Measurements from ENCODE around the gene NME8. TPM values are rescaled to one million over a fixed set of nuclear protein-coding genes. Genes with fewer than 3 reads are reported as not detected.

The NME8 gene
- total RNA-seq, 1 donor from 2014 or later = not detected

- no peak for DNase-seq (ENCODE audit: extremely low read depth, low read depth, low spot score)
These were observed 82.0 kb downstream of the NME8 start for GRCh38 chr7:37930226-37930948.

- no peak for DNase-seq (ENCODE audit: extremely low read depth, low read depth, low spot score)
These were observed 84.1 kb downstream of the NME8 start for GRCh38 chr7:37932543-37932942.

- DNase-seq (ENCODE audit: extremely low read depth, low read depth, low spot score) = no peak
These were observed 84.7 kb downstream of the NME8 start for GRCh38 chr7:37933018-37933566.

- no peak for DNase-seq (ENCODE audit: extremely low read depth, low read depth, low spot score)
These were observed 94.7 kb downstream of the NME8 start for GRCh38 chr7:37942934-37943610.

DNA sequence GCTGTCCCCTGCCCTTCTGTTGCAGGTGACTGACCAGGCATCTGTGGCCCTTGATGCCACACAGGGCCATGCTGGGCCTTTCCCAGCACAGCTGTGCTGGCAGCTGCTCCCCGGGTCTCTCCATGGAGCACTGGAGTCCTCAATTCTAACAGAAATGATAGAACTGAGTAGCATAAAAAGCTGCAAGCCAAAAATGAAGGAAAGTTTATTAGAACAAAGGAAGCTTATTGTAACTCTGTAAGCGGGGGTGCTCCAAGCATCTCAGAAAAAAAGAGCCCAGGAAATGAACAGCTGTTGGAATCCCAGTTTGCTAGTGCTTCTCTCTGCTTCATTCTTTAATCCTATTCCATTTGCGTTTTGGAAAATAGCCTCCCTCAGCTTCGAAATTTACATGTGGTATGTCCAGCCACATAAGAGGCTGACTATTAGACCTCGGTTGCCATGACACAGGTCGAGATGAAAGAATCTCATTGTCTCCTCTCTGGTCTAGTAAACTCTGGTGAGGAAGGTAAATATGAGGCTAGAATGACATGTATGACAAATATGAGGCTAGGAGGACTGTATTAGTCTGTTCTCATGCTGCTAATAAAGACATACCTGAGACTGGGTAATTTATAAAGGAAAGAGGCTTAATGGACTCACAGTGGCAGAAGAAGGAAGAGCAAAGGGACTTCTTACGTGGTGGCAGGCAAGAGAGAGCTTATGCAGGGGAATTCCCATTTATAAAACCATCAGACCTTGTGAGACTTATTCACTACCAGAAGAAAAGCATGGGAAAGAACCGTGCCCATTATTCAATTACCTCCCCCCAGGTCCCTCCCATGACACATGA is 95.7 kb downstream of the NME8 start:
- no peak for DNase-seq (ENCODE audit: extremely low read depth, low read depth, low spot score)

DNA sequence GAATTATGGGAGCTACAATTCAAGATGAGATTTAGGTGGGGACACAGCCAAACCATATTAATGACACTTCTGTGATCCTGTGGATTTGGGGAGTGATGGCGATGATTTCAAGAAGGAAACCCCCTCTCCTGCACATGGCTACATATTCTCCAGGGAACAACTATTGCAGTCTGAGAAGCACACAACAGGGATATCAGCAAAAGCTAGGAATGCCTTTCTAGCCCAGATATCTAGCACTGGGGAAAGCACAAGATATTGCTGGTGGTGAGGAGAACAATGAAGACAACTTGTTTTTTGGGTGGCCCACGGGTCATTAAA is 96.3 kb downstream of the NME8 start:
- DNase-seq (ENCODE audit: extremely low read depth, low read depth, low spot score) = no peak

DNA sequence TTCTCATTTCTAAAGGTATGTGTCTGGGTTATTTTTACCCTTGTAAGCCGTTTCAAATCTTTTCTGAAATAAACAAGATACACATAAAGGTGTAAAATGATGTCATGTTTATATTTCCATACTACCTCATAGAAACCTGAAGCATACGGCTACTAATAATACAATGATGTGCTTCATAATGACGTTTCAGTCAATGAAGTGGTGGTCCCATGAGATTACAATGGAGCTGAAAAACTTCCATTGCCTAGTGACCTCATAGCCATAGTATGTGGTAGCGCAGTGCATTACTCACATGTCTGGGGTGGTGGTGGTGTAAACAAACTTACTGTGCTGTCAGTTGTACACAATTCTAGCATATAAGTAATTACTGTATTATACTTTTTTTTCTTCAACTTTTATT is 96.9 kb downstream of the NME8 start:
- DNase-seq (ENCODE audit: extremely low read depth, low read depth, low spot score) = no peak

DNA sequence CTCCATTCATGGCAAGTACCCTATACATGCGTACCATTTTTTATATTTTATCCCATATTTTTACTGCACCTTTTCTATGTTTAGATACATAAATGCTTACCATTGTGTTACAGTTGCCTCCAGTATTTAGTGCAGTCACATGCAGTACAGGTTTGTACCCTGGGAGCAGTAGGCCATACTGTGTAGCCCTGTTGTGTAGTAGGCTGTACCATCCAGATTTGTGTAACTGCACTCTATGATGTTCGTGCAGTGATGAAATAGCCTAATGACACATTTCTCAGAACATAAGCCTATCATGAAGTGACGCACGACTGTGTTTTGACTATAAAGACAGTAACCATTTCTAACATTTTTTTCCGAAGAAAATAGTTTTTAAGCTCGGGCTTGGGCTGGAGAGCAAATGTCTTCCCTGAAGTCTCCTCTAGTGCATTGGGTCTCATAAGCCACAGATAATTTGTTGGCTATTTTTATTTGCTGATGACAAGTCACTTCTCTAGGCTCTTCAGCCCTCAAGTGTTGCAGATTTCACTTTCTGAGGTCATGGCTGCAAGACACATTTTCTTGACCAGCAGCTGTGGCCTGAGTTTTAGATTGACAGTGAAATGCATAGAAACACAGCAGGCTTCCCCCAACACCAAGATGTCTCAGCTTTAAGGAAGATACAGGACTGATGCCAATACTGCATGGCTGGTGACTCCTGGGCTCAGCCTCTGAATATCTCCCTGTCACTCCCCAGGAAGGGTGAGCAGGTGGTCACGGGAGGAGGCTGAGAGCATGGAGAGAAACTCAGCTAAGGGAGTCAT is 98.9 kb downstream of the NME8 start:
- DNase-seq (ENCODE audit: extremely low read depth, low read depth, low spot score) = no peak

DNA sequence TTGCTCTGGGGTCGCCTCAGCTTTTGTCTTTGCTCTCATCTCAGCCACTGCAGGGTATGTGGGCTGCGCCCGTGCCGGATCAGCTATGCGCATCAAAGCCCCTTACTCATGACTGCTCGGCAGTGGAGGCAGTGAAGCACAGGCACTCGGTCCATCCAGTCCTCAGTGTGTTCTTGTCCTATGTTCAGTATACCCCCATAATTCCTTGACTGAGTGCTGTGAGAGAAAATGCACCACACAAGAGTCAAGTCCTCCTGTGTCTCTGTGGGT is 99.5 kb downstream of the NME8 start:
- no peak for DNase-seq (ENCODE audit: extremely low read depth, low read depth, low spot score)

Other genes starting within 250 kb of the NME8 start
- gene GPR141, start 164.8 kb upstream of the NME8 start, total RNA-seq = not detected in 2 replicates
- 0.39 TPM in 1 of 2 replicates, not detected in the other for gene SFRP4, start 68.2 kb downstream of the NME8 start, total RNA-seq
- 18.1 and 21.3 TPM in 2 replicates for gene EPDR1, start 72.0 kb downstream of the NME8 start, total RNA-seq

Data from glomerular endothelial cell (primary cell).